ENCODE measurements around the gene ZFP42.
"Not testable (repeated sequence)": the region's sequence is repeated elsewhere in the genome, so short reads cannot be mapped to it uniquely, and the experiment has no call there.

GRCh38 chr4:188045461-188045860 is 49.9 kb downstream of the ZFP42 start:
- TF ChIP-seq EZH2phosphoT487 (IDR thresholded peaks at IDR 0.05; ENCODE audit: insufficient read depth, low read depth); EZH2 (IDR thresholded peaks at IDR 0.05; ENCODE audit: insufficient read depth, poor library complexity, severe bottlenecking): not testable (repeated sequence)

All from GM23248 (cell line).